Epithelial cell of esophagus (primary cell): Measurements from ENCODE around the gene PCDHA1.

Experiments
- DNase-seq: peaks from one replicate; pipeline ENCODE4 v3.0.0; 2010; ENCODE audit warnings: low read depth
- H3K4me3 ChIP-seq: 2 replicates; pipeline ENCODE4 v1.5.1; 2011; ENCODE audit warnings: mild to moderate bottlenecking, low read length, control low read depth
- CTCF ChIP-seq: IDR thresholded peaks from 2 replicates; pipeline ENCODE4 v1.5.1; 2011; ENCODE audit warnings: low read depth, mild to moderate bottlenecking, low read length, control low read depth, inconsistent platforms; ENCODE audit not compliant: insufficient read depth; ENCODE audit errors: missing control alignments

The PCDHA1 gene

GRCh38 chr5:140855772-140856674 is 70.1 kb downstream of the PCDHA1 start, which contains the start of gene PCDHA10:
PCDHA10 (plus strand) TSS chr5:140855897; CDS start chr5:140856049, 152 bp downstream.
- no peak within 1 kb of the TSS for H3K4me3 ChIP-seq
- TF ChIP-seq CTCF: no peak
- no peak for DNase-seq

- TF ChIP-seq CTCF: no peak
- DNase-seq: no peak
- H3K4me3 ChIP-seq: no peak overlapping the region
These were observed 71.4 kb downstream of the PCDHA1 start for GRCh38 chr5:140857177-140857986.

GRCh38 chr5:140857987-140858240 is 72.0 kb downstream of the PCDHA1 start:
- H3K4me3 ChIP-seq: no peak overlapping the region
- no peak for DNase-seq
- no peak for TF ChIP-seq CTCF

GRCh38 chr5:140862441-140863295 is 76.7 kb downstream of the PCDHA1 start:
- TF ChIP-seq CTCF: no peak
- DNase-seq: no peak
- H3K4me3 ChIP-seq: no peak overlapping the region

GRCh38 chr5:140868721-140869554 is 83.0 kb downstream of the PCDHA1 start, which contains the start of gene PCDHA11:
PCDHA11 (plus strand) TSS chr5:140868957; CDS start chr5:140869104, 147 bp downstream.
- peak; percentile 15 for DNase-seq
- no peak within 1 kb of the TSS for H3K4me3 ChIP-seq
- peak; percentile 20 for TF ChIP-seq CTCF

- DNase-seq: no peak
- no peak for TF ChIP-seq CTCF
- H3K4me3 ChIP-seq: no peak overlapping the region
These were observed 83.6 kb downstream of the PCDHA1 start for GRCh38 chr5:140869555-140869886.
